ENCODE results near the gene VTI1A. TPM values are rescaled to one million over a fixed set of nuclear protein-coding genes. Genes with fewer than 3 reads are reported as not detected.

Gene VTI1A
- total RNA-seq, 2 experiments from 2014 or later = 27.1 to 33.4 TPM

DNA sequence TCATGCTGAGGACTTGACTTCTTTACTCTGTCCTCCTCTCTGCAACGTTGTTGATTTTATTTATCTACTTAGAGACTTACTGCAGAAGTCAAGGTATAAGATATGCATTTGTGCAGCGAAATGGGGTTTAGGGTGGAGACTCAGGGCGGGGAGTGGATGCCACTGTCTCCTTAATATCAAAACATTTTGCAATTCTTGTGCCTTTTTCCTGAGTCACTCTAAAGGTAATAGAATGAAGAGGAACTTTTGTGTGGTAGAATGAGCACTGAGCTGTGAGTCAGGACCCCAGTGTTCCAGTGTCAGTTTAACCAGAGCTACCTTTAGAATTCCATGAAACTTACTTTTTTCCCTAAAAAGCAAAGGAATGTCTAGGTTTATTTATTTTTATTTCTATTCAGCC lies 78.2 kb downstream of the VTI1A start:
- Mint-ChIP-seq H3K9me3 (ENCODE audit: low read depth) (no peaks in the 10 kb centered on the region), H3K27ac (no peak overlapping the region), H3K4me3 (no peak overlapping the region), H3K27me3 (no peaks in the 10 kb centered on the region), H3K4me1 (peaks cover 27% of the 10 kb centered on the region), H3K36me3 (ENCODE audit: low read depth) (peaks cover 13% of the 10 kb centered on the region)
- ATAC-seq = no peak
- CTCF ChIA-PET = interaction anchor here (0.8 kb wide), 1 partner anchor 12 kb away, joined by 3 read pairs; no protein-coding TSS in a partner anchor
- POLR2A ChIA-PET = no interaction called here
- no peak for DNase-seq
- intact Hi-C loops (cut with DNase I, micrococcal nuclease) = loop anchor here in 1 of 2 experiments (10.0 kb wide), 1 partner anchor 430 kb away; the partner anchor contains the start of gene TCF7L2

DNA sequence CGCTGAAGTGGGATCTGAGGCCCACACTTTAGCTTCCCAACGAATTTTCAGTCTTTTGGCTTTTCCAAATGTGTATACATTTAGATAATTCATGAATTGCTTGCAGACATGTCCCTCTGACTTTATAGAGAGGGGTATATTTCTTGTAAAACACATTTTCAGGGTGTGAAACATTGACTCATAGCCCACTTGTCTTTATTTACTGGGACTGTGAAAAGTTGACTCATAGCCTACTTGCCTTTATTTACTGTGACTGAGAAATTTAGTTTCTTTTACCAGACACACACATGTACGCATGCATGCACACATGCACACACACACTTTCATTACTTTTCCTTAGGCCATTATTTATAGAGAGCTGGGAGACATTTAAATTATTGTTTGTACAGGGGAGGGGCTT lies 79.1 kb downstream of the VTI1A start:
- intact Hi-C loops (cut with DNase I, micrococcal nuclease) = loop anchor here (2.0 to 10.0 kb wide), 3 partner anchors 137 to 461 kb away; partner anchors contain the start of gene TCF7L2 (in 1 of the 2)

DNA sequence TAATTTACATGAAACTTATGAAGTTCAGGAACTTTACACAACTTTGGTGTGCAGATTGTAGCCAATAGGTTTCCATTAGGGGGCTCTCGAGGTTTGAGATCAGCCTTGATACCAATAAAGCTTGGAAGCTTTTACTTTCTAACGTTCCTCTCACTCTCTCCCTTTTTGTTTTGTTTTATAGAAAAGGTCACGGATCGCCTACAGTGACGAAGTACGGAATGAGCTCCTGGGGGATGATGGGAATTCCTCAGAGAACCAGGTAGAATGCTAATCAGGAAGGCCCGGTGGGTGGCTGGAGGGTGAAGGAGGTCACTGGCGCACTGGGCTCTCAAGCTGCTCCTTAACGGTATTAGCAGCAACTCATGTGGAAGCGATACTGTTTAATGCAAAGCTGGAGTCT lies 79.9 kb downstream of the VTI1A start:
- no peaks in the 10 kb centered on the region for H3K27me3 Mint-ChIP-seq
- DNase-seq = no peak
- no peak overlapping the region for H3K27ac Mint-ChIP-seq
- ChIA-PET POLR2A (interaction anchor here (1.0 kb wide), 1 partner anchor 137 kb away, joined by 3 read pairs; no protein-coding TSS in a partner anchor), CTCF (interaction anchor here (0.6 kb wide), 1 partner anchor 9 kb away, joined by 3 read pairs; no protein-coding TSS in a partner anchor)
- peaks cover 42% of the 10 kb centered on the region for H3K4me1 Mint-ChIP-seq
- intact Hi-C loops (cut with DNase I, micrococcal nuclease) = loop anchor here (2.0 to 10.0 kb wide), 3 partner anchors 138 to 460 kb away; partner anchors contain the start of gene TCF7L2 (in 1 of the 2)
- H3K9me3 Mint-ChIP-seq (ENCODE audit: low read depth) = no peaks in the 10 kb centered on the region
- no peak for ATAC-seq
- H3K36me3 Mint-ChIP-seq (ENCODE audit: low read depth) = peaks cover 19% of the 10 kb centered on the region
- H3K4me3 Mint-ChIP-seq = no peak overlapping the region

More for the DNA sequence above, 79.1 kb downstream of the VTI1A start:
- DNase-seq (peak; percentile 23), ATAC-seq (peak; percentile 94)
- no peaks in the 10 kb centered on the region for H3K27me3 Mint-ChIP-seq
- peaks cover 19% of the 10 kb centered on the region for H3K36me3 Mint-ChIP-seq (ENCODE audit: low read depth)
- H3K4me3 Mint-ChIP-seq = no peak overlapping the region
- ChIA-PET CTCF (no interaction called here), POLR2A (interaction anchor here (1.0 kb wide), 1 partner anchor 137 kb away, joined by 3 read pairs; no protein-coding TSS in a partner anchor)
- H3K27ac Mint-ChIP-seq = no peak overlapping the region
- no peaks in the 10 kb centered on the region for H3K9me3 Mint-ChIP-seq (ENCODE audit: low read depth)
- H3K4me1 Mint-ChIP-seq = peaks cover 35% of the 10 kb centered on the region

DNA sequence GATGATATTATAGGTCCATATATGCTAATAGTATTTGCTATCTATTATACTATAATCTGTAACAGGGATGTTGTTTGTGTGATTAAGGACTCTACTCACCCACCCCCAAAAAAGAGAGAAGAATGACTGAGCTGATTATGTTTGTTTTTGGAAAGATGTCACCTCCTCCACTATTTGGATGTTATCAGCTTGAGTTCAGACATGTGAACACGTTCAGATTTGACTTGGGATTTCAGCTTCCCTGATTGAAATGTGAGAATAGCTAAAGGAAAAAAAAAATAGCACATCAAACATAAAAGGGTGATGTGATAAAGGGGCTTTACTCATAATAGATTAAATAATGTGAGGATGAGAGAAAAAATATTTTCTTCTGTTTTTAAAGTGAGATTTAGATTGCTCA lies 81.2 kb downstream of the VTI1A start:
- Mint-ChIP-seq H3K4me1 (peaks cover 50% of the 10 kb centered on the region), H3K4me3 (no peak overlapping the region), H3K27me3 (peaks cover 1% of the 10 kb centered on the region), H3K27ac (no peak overlapping the region), H3K9me3 (ENCODE audit: low read depth) (no peaks in the 10 kb centered on the region), H3K36me3 (ENCODE audit: low read depth) (peaks cover 21% of the 10 kb centered on the region)
- POLR2A ChIA-PET = no interaction called here
- CTCF ChIA-PET = interaction anchor here (0.9 kb wide), 1 partner anchor 915 kb away, joined by 3 read pairs; no protein-coding TSS in a partner anchor
- DNase-seq = no peak
- intact Hi-C loops (cut with DNase I, micrococcal nuclease) = loop anchor here in 1 of 2 experiments (10.0 kb wide), 1 partner anchor 427 kb away; the partner anchor contains the start of gene TCF7L2
- ATAC-seq = no peak

DNA sequence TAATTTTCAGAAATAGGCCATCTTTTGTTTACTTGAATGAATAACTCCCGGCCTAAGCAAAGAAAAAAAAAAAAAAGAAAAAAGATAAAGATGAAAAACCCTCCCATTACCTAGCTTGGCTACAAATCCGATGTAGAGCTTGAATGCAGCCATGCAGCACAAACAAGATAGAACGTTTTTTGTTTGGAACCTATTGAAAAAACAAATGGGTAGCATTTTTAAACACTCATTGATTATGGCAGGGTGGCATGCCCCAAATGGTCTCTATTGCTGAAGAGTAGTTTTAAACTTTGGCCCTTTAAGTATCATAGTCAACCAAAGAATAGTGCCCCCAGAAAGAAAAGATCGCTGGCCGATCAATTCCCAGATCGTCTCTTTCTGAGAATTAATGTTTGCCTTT lies 84.4 kb downstream of the VTI1A start:
- H3K4me1 Mint-ChIP-seq = peaks cover 35% of the 10 kb centered on the region
- H3K4me3 Mint-ChIP-seq = no peak overlapping the region
- intact Hi-C loops (cut with DNase I, micrococcal nuclease) = loop anchor here in 1 of 2 experiments (5.0 kb wide), 4 partner anchors 144 to 1151 kb away; no protein-coding TSS in a partner anchor
- CTCF ChIA-PET = interaction anchor here (1.1 to 1.2 kb wide), 2 partner anchors 13 to 59 kb away, joined by 3 read pairs; no protein-coding TSS in a partner anchor
- H3K27ac Mint-ChIP-seq = no peak overlapping the region
- POLR2A ChIA-PET = no interaction called here
- H3K36me3 Mint-ChIP-seq (ENCODE audit: low read depth) = peaks cover 21% of the 10 kb centered on the region
- peaks cover 2% of the 10 kb centered on the region for H3K27me3 Mint-ChIP-seq
- DNase-seq (no peak), ATAC-seq (no peak)
- no peaks in the 10 kb centered on the region for H3K9me3 Mint-ChIP-seq (ENCODE audit: low read depth)

DNA sequence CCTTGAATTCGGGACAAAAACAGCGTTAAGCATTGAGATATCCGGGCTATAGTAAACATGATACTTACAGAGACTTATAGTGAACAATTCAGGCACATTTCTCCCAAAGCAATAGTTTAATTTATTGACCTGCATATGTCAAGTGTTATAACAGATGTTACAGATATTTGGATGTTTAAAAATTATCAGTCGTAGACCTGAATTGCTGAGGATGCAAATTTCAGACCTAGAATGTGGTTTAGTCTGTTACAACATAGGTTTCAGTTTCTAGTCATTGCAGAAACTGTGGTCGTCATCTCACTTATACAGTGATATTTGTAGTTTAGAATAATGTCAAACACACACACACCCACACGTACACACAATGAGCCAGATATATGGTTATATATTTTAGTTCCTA lies 85.2 kb downstream of the VTI1A start:
- Mint-ChIP-seq H3K4me3 (no peak overlapping the region), H3K9me3 (ENCODE audit: low read depth) (no peaks in the 10 kb centered on the region), H3K36me3 (ENCODE audit: low read depth) (peaks cover 21% of the 10 kb centered on the region), H3K4me1 (peaks cover 32% of the 10 kb centered on the region), H3K27ac (no peak overlapping the region), H3K27me3 (peaks cover 2% of the 10 kb centered on the region)
- DNase-seq = peak; percentile 13
- peak; percentile 92 for ATAC-seq
- ChIA-PET CTCF (interaction anchor here (1.1 to 1.2 kb wide), 2 partner anchors 14 to 60 kb away, joined by 3 read pairs; no protein-coding TSS in a partner anchor), POLR2A (no interaction called here)
- intact Hi-C loops (cut with DNase I, micrococcal nuclease) = loop anchor here (1.0 to 5.0 kb wide), 6 partner anchors 13 to 1150 kb away; no protein-coding TSS in a partner anchor

DNA sequence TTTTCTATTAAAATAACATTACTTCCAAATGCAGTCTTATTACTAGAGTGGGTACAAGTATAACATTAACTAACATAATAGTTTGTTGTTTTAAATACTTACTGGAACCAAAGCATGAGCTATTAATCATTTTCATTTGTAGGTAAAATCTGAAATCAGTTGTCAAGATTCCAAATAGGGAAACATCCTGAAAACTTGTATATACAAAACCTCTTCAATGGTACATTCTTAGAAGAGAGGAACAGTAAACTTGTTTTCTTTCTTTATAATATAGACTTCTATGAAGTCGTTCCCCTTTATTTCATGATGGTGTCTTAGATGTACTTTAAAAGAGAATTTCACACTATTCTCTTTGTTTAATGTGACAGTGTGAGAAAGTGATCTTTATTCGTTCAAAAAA lies 85.9 kb downstream of the VTI1A start:
- no peak overlapping the region for H3K27ac Mint-ChIP-seq
- POLR2A ChIA-PET = no interaction called here
- no peak overlapping the region for H3K4me3 Mint-ChIP-seq
- ATAC-seq (no peak), DNase-seq (no peak)
- peaks cover 25% of the 10 kb centered on the region for H3K36me3 Mint-ChIP-seq (ENCODE audit: low read depth)
- H3K4me1 Mint-ChIP-seq = peaks cover 32% of the 10 kb centered on the region
- H3K27me3 Mint-ChIP-seq = peaks cover 2% of the 10 kb centered on the region
- no peaks in the 10 kb centered on the region for H3K9me3 Mint-ChIP-seq (ENCODE audit: low read depth)
- intact Hi-C loops (cut with DNase I, micrococcal nuclease) = loop anchor here (1.0 to 5.0 kb wide), 6 partner anchors 14 to 1149 kb away; no protein-coding TSS in a partner anchor
- CTCF ChIA-PET = interaction anchor here (0.6 kb wide), 1 partner anchor 14 kb away, joined by 4 read pairs; no protein-coding TSS in a partner anchor

DNA sequence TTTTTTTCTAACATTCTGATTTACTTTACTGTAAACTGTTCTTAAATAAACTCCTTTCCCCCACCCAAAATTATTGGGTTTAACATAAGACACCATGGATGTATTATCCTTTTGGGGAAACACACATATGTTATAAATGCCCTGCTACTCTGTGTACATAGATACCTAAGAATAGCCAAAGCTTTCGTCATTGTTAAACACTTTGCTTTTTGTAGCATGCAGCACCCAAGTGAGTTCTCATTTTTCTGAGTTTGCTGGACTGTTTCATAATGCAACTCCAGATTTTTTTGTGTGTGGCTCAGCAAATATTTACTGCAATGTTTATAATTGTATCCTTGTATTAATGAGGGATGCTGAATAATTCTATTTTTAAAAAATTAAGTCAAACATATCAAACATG lies 86.9 kb downstream of the VTI1A start:
- DNase-seq (no peak), ATAC-seq (no peak)
- Mint-ChIP-seq H3K9me3 (ENCODE audit: low read depth) (no peaks in the 10 kb centered on the region), H3K27ac (no peak overlapping the region), H3K4me3 (no peak overlapping the region), H3K36me3 (ENCODE audit: low read depth) (peaks cover 28% of the 10 kb centered on the region), H3K4me1 (peaks cover 29% of the 10 kb centered on the region), H3K27me3 (peaks cover 2% of the 10 kb centered on the region)
- ChIA-PET POLR2A (no interaction called here), CTCF (no interaction called here)
- intact Hi-C loops (cut with DNase I, micrococcal nuclease) = loop anchor here (2.0 to 5.0 kb wide), 5 partner anchors 147 to 1148 kb away; no protein-coding TSS in a partner anchor

DNA sequence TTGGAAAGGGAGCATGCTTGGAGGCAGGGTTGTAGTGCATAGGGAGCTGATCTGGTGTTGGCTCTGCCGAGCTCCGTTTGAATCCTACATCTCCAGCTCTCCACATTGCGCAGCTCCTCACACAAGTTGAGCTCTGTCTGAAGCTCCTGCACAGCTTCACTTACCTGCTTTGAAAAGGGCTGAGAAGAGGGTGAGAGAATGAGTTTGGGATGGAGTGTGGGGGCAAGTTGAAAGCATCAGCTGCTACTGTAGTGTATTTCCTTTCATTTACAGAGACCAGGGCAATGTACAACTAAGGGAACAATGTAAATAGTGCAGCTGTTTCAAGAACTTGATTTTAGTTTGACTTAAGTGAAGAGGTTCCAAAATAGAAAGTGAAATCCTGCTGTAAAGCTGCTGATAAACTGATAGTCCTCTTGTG lies 88.5 kb downstream of the VTI1A start:
- H3K9me3 Mint-ChIP-seq (ENCODE audit: low read depth) = peaks cover 2% of the 10 kb centered on the region
- DNase-seq = no peak
- peaks cover 34% of the 10 kb centered on the region for H3K36me3 Mint-ChIP-seq (ENCODE audit: low read depth)
- no peak overlapping the region for H3K4me3 Mint-ChIP-seq
- peaks cover 28% of the 10 kb centered on the region for H3K4me1 Mint-ChIP-seq
- no peak for ATAC-seq
- POLR2A ChIA-PET = no interaction called here
- H3K27me3 Mint-ChIP-seq = peaks cover 2% of the 10 kb centered on the region
- no peak overlapping the region for H3K27ac Mint-ChIP-seq
- intact Hi-C loops (cut with DNase I, micrococcal nuclease) = no loop called here
- CTCF ChIA-PET = interaction anchor here (0.7 to 1.1 kb wide), 4 partner anchors 8 to 589 kb away, joined by 3 read pairs; no protein-coding TSS in a partner anchor

DNA sequence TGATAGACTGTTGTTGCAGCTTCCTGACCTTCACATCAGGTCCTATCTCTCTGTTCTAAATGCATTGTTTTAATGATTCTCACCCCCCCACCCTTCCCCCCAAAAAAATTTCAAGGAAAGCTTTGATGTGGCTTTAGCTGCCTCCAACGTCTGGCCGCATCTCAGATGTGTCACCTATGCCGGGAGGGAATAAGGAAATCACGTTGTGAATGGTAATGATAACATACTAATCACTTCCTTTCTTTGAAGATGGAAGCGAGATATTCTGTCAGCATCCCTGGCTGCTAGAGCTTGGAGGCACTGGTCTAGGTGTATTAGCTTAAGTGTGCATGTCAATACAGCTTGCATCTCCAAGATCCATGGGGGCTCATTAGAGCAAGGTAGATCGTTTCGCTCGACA lies 89.6 kb downstream of the VTI1A start:
- Mint-ChIP-seq H3K27ac (no peak overlapping the region), H3K4me1 (peaks cover 17% of the 10 kb centered on the region), H3K27me3 (peaks cover 2% of the 10 kb centered on the region), H3K36me3 (ENCODE audit: low read depth) (peaks cover 33% of the 10 kb centered on the region), H3K9me3 (ENCODE audit: low read depth) (peaks cover 2% of the 10 kb centered on the region), H3K4me3 (no peak overlapping the region)
- ChIA-PET POLR2A (interaction anchor here (0.6 kb wide), 1 partner anchor 60 kb away, joined by 3 read pairs; no protein-coding TSS in a partner anchor), CTCF (interaction anchor here (1.2 kb wide), 1 partner anchor 12 kb away, joined by 3 read pairs; no protein-coding TSS in a partner anchor)
- intact Hi-C loops (cut with DNase I, micrococcal nuclease) = no loop called here
- DNase-seq = no peak
- ATAC-seq = no peak

DNA sequence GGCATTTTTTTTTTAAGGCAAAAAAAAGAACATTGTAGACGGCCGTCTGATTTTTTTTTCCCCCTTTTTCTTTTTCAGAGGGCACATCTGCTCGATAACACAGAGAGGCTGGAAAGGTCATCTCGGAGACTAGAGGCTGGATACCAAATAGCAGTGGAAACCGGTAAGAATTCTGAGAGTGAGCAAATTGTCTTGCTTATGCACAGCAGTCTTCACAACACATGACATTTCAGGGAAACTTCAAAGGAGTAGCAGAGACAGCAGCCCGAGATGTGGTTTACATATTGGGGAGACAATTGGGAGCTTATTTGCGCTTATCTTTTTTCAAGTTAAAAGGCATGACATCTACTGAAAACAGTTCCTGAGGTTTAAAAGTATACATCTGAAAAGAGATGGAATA lies 91.2 kb downstream of the VTI1A start:
- POLR2A ChIA-PET = no interaction called here
- H3K27ac Mint-ChIP-seq = no peak overlapping the region
- no peak for DNase-seq
- peaks cover 5% of the 10 kb centered on the region for H3K9me3 Mint-ChIP-seq (ENCODE audit: low read depth)
- ATAC-seq = no peak
- peaks cover 2% of the 10 kb centered on the region for H3K27me3 Mint-ChIP-seq
- peaks cover 7% of the 10 kb centered on the region for H3K4me1 Mint-ChIP-seq
- CTCF ChIA-PET = no interaction called here
- peaks cover 44% of the 10 kb centered on the region for H3K36me3 Mint-ChIP-seq (ENCODE audit: low read depth)
- intact Hi-C loops (cut with DNase I, micrococcal nuclease) = no loop called here
- no peak overlapping the region for H3K4me3 Mint-ChIP-seq

DNA sequence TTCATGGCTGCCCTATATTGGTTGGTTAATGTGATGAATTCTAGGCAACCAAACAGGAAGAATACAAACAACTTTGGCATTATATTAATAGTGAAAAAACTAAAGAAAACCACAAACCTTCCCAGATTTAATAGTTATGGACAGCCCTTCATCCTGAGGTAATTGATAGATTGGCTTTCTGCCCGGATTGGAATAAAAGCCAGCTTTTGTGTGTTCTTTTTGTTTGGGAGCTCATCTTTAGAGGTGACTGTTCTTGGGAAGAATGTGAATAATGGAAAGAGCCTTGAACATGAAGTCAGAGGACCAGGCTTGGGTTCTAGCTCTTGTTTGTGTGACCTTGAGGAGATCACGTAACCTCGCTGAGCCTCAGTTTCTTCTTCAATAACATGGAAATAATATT lies 92.3 kb downstream of the VTI1A start:
- no peaks in the 10 kb centered on the region for H3K27me3 Mint-ChIP-seq
- no peak overlapping the region for H3K27ac Mint-ChIP-seq
- H3K4me1 Mint-ChIP-seq = peaks cover 7% of the 10 kb centered on the region
- DNase-seq (no peak), ATAC-seq (no peak)
- ChIA-PET CTCF (no interaction called here), POLR2A (no interaction called here)
- peaks cover 6% of the 10 kb centered on the region for H3K9me3 Mint-ChIP-seq (ENCODE audit: low read depth)
- H3K4me3 Mint-ChIP-seq = no peak overlapping the region
- intact Hi-C loops (cut with DNase I, micrococcal nuclease) = no loop called here
- peaks cover 50% of the 10 kb centered on the region for H3K36me3 Mint-ChIP-seq (ENCODE audit: low read depth)
